Vagina (tissue), 2 donors: ENCODE results near the gene KLHL3.

Source experiments
- POLR2A ChIP-seq, 2 donors: fragments of 450-650 bp; IDR thresholded peaks; one replicate each; pipeline ENCODE4 v1.6.1; 2017; ENCODE audit warnings: antibody characterized with exemption in 2 of 2, mild to moderate bottlenecking in 2 of 2, moderate library complexity in 2 of 2
- TF ChIP-seq, protein P1 (sequence below), 3 experiments: fragments of 450-650 bp in 2 of 3; fragments of 200-600 bp in 1 of 3; sonication (generic) in 1 of 3; IDR thresholded peaks; one replicate each; pipeline ENCODE4 v1.5.1; 2017 to 2019; ENCODE audit warnings: antibody characterized with exemption in 3 of 3, mild to moderate bottlenecking in 2 of 3, moderate library complexity in 2 of 3

DNA sequence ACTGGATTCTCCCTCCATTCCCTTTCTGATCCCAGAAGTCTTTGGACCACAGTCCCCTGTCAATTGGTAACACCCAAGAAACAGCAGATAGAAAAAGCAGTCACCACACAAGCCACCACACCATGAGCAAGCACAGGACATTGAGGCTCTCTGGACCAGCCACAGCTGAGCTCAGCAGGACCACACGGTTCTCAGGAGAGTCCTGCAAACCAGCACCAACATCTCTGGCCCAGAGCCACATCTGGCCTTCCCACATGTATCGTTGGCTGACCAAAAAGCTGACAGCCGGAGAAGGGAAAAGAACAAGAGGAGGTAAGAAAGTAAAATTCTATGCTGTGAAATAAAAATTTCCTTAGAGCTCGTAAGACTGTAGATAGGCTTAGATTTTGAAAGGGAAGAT lies 56.7 kb downstream of the KLHL3 start:
- TF ChIP-seq, protein P1, sequence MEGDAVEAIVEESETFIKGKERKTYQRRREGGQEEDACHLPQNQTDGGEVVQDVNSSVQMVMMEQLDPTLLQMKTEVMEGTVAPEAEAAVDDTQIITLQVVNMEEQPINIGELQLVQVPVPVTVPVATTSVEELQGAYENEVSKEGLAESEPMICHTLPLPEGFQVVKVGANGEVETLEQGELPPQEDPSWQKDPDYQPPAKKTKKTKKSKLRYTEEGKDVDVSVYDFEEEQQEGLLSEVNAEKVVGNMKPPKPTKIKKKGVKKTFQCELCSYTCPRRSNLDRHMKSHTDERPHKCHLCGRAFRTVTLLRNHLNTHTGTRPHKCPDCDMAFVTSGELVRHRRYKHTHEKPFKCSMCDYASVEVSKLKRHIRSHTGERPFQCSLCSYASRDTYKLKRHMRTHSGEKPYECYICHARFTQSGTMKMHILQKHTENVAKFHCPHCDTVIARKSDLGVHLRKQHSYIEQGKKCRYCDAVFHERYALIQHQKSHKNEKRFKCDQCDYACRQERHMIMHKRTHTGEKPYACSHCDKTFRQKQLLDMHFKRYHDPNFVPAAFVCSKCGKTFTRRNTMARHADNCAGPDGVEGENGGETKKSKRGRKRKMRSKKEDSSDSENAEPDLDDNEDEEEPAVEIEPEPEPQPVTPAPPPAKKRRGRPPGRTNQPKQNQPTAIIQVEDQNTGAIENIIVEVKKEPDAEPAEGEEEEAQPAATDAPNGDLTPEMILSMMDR (IDR thresholded peaks at IDR 0.05), result no peak
- TF ChIP-seq POLR2A (IDR thresholded peaks at IDR 0.05), result no peak
